ENCODE data around the gene NPIPB5. TPM values are rescaled to one million over a fixed set of nuclear protein-coding genes. Genes with fewer than 3 reads are reported as not detected.
"Not testable (repeated sequence)": the region's sequence is repeated elsewhere in the genome, so short reads cannot be mapped to it uniquely, and the experiment has no call there.

Gene NPIPB5
- total RNA-seq: 100 to 1,000 TPM in 2 of 4 donors, 10 to 100 TPM in 2; 42.8 to 216 (median 114) TPM

DNA sequence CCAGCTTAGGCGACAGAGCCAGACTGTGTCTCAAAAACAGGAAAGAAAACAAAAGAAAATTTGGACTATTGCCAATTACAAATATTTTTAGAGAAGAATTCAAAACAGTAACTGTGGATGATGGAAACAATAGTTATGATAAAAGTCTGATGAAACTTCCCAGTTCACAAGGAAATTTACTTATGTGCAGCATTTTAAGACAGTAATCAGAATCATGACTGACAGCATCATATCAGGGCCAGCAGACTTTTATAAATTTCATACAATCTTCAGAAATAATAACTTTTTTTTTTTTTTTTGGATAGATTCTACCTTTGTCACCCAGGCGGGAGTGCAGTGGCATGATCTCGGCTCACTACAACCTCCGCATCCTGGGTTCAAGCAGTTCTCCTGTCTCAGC is at the start of gene NPIPB5:
Gene NPIPB5, plus strand, starts transcription at position 301 of the 400 bp plus-strand sequence. CDS start 2,911 bp downstream, outside the sequence.
- H3K4me3 ChIP-seq; H3K27me3 ChIP-seq; H3K4me1 ChIP-seq; H3K36me3 ChIP-seq; intact Hi-C loops (cut with DNase I); DNase-seq; H3K9me3 ChIP-seq; H3K27ac ChIP-seq: not testable (repeated sequence)
- no CpG with 5 or more reads among the region's 4 CpGs for WGBS, 2 donors

DNA sequence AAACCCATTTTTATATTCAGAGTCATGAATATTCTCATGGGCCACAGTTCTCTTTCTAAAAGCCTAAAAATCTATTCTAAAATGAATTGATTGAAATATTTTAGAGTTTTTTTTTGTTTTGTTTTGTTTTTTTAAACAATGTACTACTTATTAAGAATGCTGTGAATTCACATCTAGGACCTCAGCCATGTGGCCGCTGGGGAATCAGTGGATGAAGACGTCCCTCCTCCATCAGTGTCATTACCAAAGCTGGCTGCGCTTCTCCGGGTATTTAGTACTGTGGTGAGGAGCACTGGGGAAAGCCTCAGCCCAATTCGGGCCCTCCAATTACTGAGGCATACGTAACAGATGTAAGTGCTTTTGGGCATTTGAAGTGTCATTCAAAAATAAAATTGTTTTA is 41.8 kb upstream of the NPIPB5 start:
- H3K4me1 ChIP-seq; H3K36me3 ChIP-seq; DNase-seq; H3K27ac ChIP-seq; H3K4me3 ChIP-seq; H3K9me3 ChIP-seq; H3K27me3 ChIP-seq; intact Hi-C loops (cut with DNase I): not testable (repeated sequence)
- WGBS, 2 donors: 63 to 89% methylated on average over 1 to 4 of the region's 6 CpGs

- H3K4me3 ChIP-seq; intact Hi-C loops (cut with DNase I); H3K27me3 ChIP-seq; H3K9me3 ChIP-seq; H3K4me1 ChIP-seq; H3K36me3 ChIP-seq; DNase-seq; H3K27ac ChIP-seq: not testable (repeated sequence)
- 80 to 90% methylated on average over 4 of the region's 4 CpGs for WGBS, 2 donors
Observed at GRCh38 chr16:22537996-22538395, 27.3 kb downstream of the NPIPB5 start.

- 56 to 71% methylated on average over 1 to 2 of the region's 2 CpGs for WGBS, 2 donors
- intact Hi-C loops (cut with DNase I); H3K36me3 ChIP-seq; H3K27ac ChIP-seq; H3K4me1 ChIP-seq; DNase-seq; H3K9me3 ChIP-seq; H3K27me3 ChIP-seq; H3K4me3 ChIP-seq: not testable (repeated sequence)
Observed at GRCh38 chr16:22544809-22545208, 34.1 kb downstream of the NPIPB5 start.

DNA sequence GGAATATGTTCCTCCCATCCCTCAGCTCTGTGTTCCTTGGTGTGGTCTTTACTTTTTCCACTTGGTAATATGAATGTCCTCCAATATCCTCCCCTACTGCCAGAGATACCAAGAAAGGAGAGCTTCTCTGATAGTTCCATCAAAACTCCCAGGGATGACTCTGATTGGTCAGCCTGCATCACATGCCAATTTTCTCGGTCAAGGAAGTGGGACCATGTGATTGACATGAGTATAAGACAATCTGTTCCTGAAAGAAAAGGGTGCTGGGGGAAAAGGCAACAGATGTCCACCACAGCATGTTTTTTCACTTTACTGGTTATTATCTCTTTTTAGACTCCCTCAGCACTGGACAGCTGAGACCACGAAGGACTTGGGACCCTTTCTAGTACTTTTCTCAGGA is 35.9 kb downstream of the NPIPB5 start:
- H3K27ac ChIP-seq; intact Hi-C loops (cut with DNase I); H3K4me1 ChIP-seq; H3K27me3 ChIP-seq; DNase-seq; H3K4me3 ChIP-seq; H3K36me3 ChIP-seq; H3K9me3 ChIP-seq: not testable (repeated sequence)
- WGBS, 2 donors: 69 to 91% methylated on average over 2 of the region's 2 CpGs

DNA sequence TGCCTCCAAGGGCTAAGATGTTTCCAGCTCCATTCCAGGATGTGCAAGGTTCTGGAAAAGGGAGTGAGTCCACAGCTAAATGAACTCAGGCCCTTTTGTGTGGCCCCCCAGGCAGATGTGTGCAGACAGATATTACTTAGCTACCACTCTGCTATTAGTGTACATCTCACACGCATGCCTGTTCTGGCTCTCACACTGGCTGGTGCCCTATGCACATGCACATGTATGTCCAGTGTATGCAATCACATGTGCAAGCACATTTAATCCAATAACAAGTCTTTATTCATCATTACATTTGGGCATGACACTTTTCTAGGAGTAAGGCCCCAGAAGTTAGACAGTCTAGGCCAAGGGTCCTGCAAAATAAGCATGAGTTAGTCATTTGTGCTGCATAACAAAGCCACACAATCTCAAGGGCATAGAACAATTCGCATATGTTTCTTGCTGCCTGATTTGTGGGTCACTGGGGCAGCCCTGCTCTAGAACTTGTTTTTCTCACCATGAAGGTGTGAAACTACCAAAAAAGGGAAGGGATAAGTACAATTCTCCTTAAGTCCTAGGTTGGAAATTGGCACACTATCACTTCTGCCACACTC is 36.6 kb downstream of the NPIPB5 start:
- H3K9me3 ChIP-seq; intact Hi-C loops (cut with DNase I); H3K27me3 ChIP-seq; H3K27ac ChIP-seq; DNase-seq; H3K36me3 ChIP-seq; H3K4me1 ChIP-seq; H3K4me3 ChIP-seq: not testable (repeated sequence)
- WGBS, 2 donors: 88 to 95% methylated on average over 2 of the region's 2 CpGs

DNA sequence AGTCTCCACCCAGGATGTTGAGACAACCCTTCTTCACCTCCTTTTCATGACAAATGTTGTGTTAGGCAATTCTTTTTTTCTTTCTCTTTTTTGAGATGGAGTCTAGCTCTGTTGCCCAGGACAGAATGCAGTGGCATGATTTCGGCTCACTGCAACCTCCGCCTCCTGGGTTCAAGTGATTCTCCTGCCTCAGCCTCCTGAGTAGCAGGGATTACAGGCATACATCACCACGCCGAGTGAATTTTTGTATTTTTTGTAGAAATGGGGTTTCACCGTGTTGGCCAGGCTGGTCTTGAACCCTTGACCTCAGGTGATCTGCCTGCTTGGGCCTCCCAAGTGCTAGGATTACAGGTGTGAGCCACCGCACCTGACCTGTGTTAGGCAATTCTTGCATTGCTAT is 39.2 kb downstream of the NPIPB5 start:
- H3K4me3 ChIP-seq; H3K27ac ChIP-seq; intact Hi-C loops (cut with DNase I); H3K9me3 ChIP-seq; H3K27me3 ChIP-seq; H3K4me1 ChIP-seq; H3K36me3 ChIP-seq; DNase-seq: not testable (repeated sequence)
- WGBS, 2 donors: 94 to 97% methylated on average over 5 of the region's 6 CpGs

DNA sequence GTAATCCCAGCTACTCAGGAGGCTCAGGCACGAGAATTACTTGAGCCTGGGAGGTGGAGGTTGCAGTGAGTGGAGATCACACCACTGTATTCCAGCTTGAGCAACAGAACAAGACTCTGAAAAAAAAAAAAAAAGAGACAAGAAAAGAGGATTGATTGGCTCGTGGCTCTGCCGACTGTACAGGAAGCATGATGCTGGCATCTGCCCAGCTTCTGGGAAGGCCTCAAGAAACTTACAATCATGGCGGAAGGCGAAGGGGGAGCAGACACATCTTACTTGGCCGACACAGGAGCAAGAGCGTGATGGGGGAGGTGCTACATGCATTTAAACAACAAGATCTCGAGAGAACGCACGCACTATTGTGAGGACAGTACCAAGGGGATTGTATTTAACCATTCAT is 40.5 kb downstream of the NPIPB5 start:
- H3K4me1 ChIP-seq; H3K4me3 ChIP-seq; H3K27me3 ChIP-seq; H3K27ac ChIP-seq; DNase-seq; H3K9me3 ChIP-seq; H3K36me3 ChIP-seq; intact Hi-C loops (cut with DNase I): not testable (repeated sequence)
- WGBS, 2 donors: 77 to 79% methylated on average over 9 to 10 of the region's 10 CpGs

DNA sequence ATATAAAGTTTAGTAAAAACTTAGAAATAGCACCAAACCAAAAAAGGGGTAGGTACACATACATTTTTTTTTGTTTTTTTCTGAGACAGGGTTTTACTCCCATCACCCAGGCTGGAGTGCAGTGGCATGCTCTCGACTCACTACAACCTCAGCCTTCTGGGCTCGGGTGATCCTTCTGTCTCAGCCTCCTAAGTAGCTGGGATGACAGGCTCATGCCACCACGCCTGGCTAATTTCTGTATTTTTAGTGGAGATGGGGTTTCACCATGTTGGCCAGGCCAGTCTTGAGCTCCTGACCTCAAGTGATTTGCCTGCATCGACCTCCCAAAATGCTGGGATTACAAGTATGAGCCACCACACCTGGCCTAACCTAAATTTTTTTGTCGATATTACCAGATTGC is 41.0 kb downstream of the NPIPB5 start:
- H3K27ac ChIP-seq; DNase-seq; intact Hi-C loops (cut with DNase I); H3K4me3 ChIP-seq; H3K4me1 ChIP-seq; H3K36me3 ChIP-seq; H3K27me3 ChIP-seq; H3K9me3 ChIP-seq: not testable (repeated sequence)
- WGBS, 2 donors: 84 to 85% methylated on average over 5 of the region's 5 CpGs

GRCh38 chr16:22556759-22557158 is 46.1 kb downstream of the NPIPB5 start:
- H3K36me3 ChIP-seq; H3K4me1 ChIP-seq; H3K4me3 ChIP-seq; H3K9me3 ChIP-seq; DNase-seq; H3K27me3 ChIP-seq; H3K27ac ChIP-seq; intact Hi-C loops (cut with DNase I): not testable (repeated sequence)
- WGBS, 2 donors: no CpG with 5 or more reads among the region's 7 CpGs

Small RNAs within 50 kb of the gene (small RNA-seq; reads per million reads assigned to genes)
- 0 reads per million in 4 donors for gene AC106788.1

Other genes starting within 250 kb of the NPIPB5 start
- 10 to 100 TPM; 21.5 to 57.2 (median 37.7) TPM for gene POLR3E, start 213.5 kb upstream of the NPIPB5 start, total RNA-seq
- gene CDR2, start 136.3 kb upstream of the NPIPB5 start, total RNA-seq: 10 to 100 TPM in 1 of 4 donors, 1 to 10 TPM in 3; 6.6 to 21.4 (median 8.7) TPM

Measured in esophagus squamous epithelium (tissue), 5 donors.